Brain microvascular endothelial cell (primary cell): ENCODE measurements around the gene TGOLN2.
A peak's percentile ranks its signal among the peaks of the same experiment; 100 is the strongest.

Source experiments
- DNase-seq: peaks from one replicate; pipeline ENCODE4 v3.0.0-alpha.2; 2020
- H3K27ac ChIP-seq: fragments of 250-450 bp; sonication (Bioruptor Pico); 2 replicates; pipeline ENCODE4 v1.5.1; 2020; ENCODE audit warnings: mild to moderate bottlenecking, moderate library complexity
- H3K27me3 ChIP-seq: fragments of 250-450 bp; sonication (Bioruptor Pico); replicated peaks from 2 replicates; pipeline ENCODE4 v1.5.1; 2020; ENCODE audit warnings: mild to moderate bottlenecking
- H3K36me3 ChIP-seq: fragments of 250-450 bp; sonication (Bioruptor Pico); replicated peaks from 2 replicates; pipeline ENCODE4 v1.5.1; 2020; ENCODE audit warnings: mild to moderate bottlenecking
- H3K4me3 ChIP-seq: 2 replicates; pipeline ENCODE4 v1.5.1; 2011; ENCODE audit warnings: low read depth, mild to moderate bottlenecking, control low read depth, low read length, moderate library complexity
- in situ Hi-C: cut with HindIII; loops from 2 replicates; pipeline ENCODE4 v1.10.0; 2017; ENCODE audit warnings: low sequenced_read_pairs, low pct_ligation_motif_present
- TF ChIP-seq, protein P1 (sequence below): IDR thresholded peaks from 2 replicates; pipeline ENCODE4 v1.5.1; 2011; ENCODE audit warnings: low read depth, mild to moderate bottlenecking, moderate library complexity, low read length, control low read depth, inconsistent platforms; ENCODE audit errors: missing control alignments

The TGOLN2 gene

DNA sequence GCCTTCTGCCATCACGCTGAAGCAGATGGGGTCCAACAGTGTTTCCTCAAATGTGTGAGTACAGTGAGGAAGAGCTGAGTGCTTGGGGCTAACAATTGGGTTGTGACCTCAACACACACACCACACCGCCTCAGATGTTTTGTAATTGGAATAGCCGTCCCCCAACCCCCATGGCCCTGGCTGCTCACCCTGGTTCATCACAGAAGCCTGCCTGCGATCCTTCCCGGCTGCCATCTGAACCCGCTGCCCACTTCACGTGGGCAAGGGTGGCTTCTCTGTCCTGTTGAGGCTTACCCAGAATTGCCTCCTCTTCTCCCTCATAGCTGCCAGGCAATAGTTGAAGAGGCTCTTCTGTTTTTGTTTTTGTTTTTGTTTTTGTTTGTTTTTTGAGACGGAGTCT is 44.1 kb downstream of the TGOLN2 start:
- Histone ChIP-seq H3K4me3 (no peak overlapping the region), H3K27me3 (no peaks in the 10 kb centered on the region), H3K27ac (no peak overlapping the region), H3K36me3 (no peaks in the 10 kb centered on the region)
- no peak for DNase-seq
- in situ Hi-C loops = no loop called here
- TF ChIP-seq, protein P1, sequence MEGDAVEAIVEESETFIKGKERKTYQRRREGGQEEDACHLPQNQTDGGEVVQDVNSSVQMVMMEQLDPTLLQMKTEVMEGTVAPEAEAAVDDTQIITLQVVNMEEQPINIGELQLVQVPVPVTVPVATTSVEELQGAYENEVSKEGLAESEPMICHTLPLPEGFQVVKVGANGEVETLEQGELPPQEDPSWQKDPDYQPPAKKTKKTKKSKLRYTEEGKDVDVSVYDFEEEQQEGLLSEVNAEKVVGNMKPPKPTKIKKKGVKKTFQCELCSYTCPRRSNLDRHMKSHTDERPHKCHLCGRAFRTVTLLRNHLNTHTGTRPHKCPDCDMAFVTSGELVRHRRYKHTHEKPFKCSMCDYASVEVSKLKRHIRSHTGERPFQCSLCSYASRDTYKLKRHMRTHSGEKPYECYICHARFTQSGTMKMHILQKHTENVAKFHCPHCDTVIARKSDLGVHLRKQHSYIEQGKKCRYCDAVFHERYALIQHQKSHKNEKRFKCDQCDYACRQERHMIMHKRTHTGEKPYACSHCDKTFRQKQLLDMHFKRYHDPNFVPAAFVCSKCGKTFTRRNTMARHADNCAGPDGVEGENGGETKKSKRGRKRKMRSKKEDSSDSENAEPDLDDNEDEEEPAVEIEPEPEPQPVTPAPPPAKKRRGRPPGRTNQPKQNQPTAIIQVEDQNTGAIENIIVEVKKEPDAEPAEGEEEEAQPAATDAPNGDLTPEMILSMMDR = no peak

DNA sequence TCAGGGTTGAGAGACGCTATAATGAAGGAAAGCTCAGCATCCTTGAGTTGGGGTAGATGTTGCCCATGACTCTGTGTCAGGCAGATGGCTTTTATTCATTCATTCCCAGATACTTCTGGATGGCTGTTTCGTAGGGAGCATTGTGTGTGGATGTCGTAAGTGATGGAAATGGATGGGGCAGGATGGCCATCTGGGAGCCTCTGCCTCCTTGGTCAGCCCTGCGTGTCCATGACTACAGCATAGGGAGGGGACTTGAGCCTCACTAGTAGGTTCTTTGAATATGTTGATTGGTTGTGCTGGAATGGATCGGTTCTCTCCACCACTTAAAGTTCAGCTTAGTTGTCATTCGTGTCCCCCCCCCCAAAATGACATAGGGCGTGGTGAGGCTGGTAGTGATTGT is 44.9 kb downstream of the TGOLN2 start:
- H3K4me3 ChIP-seq = no peak overlapping the region
- TF ChIP-seq, protein P1 = no peak
- no peak for DNase-seq
- H3K36me3 ChIP-seq = no peaks in the 10 kb centered on the region
- in situ Hi-C loops = no loop called here
- no peaks in the 10 kb centered on the region for H3K27me3 ChIP-seq
- H3K27ac ChIP-seq = no peak overlapping the region

DNA sequence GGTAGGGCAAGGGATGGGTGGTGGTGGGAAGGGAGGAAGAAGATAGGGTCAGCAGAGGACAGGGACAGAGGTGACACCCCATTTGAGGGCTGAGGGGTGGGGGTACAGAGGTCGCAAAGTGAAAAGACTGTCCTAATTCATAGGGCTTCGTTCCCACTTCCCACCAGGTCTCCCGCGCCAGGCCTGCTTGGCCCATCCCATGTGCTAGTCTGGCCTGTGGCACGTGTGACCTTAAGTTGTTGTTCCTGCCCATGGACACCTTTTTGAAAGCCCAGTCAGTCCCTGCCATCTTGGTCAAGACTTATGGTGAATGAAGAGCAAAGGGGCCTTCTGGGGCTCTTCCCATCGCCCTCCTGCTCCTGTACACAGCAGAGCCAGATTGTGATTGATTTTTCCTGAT is 46.2 kb downstream of the TGOLN2 start:
- Histone ChIP-seq H3K27ac (no peak overlapping the region), H3K4me3 (no peak overlapping the region), H3K27me3 (no peaks in the 10 kb centered on the region), H3K36me3 (no peaks in the 10 kb centered on the region)
- in situ Hi-C loops = no loop called here
- TF ChIP-seq, protein P1 = no peak
- no peak for DNase-seq

DNA sequence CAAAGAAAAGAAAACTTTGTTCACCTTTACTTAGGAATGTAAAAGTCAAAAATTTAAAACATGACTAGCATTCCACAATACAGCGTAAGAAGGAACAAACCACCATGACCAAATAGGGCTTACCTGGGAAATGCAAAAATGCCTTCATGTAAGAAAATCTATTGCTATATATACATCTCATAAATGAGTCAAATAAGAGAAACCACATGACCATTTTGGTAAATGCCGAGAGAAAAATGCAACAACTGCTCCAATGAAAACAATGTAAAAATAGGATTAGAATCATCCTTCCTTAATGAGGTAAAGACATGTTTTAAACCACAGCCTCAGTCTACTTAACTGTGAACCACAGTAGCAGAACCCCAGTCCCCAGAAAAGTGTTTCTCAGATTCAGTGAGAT is 49.4 kb downstream of the TGOLN2 start:
- Histone ChIP-seq H3K27ac (no peak overlapping the region), H3K27me3 (no peaks in the 10 kb centered on the region), H3K4me3 (no peak overlapping the region), H3K36me3 (no peaks in the 10 kb centered on the region)
- in situ Hi-C loops = no loop called here
- DNase-seq = peak; percentile 29
- TF ChIP-seq, protein P1 = no peak

DNA sequence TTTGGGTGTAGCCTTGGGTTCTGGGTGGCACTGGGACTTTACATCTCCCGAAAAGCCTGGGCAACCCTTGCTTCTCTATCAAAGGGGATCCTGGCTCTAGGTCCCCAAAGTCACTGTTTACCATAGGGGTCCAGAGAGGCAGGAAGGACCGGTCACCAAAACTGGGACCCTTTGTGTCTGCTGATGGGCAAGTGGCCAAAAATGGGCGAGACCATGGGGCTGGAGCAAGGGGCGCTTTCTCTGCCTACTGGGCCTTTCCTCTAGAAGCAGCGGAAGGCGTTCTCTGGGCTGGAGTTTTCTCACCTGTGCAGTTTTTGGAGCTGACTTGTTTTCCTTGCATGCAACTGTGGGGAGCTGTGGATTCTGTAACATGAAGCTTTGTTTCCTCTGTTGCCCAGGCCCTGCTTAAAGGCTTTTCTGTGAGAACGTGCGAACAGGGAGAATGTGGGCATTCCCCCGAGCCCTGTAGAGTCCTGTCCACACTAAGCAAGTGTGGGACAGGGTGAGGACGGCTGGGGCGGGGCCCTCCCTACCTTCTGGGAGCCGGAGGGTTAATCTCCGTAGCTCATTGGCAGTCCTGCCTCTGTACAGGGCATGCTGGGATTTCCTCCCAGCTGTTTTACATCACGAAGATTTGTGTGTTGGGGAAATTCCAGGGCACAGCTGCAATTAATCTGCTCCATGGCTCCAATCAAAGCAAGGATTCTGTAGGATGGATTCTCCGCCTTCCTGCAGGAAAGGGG is 50.2 kb downstream of the TGOLN2 start:
- Histone ChIP-seq H3K36me3 (no peaks in the 10 kb centered on the region), H3K27me3 (no peaks in the 10 kb centered on the region), H3K27ac (no peak overlapping the region), H3K4me3 (peak overlapping the region; percentile 0)
- in situ Hi-C loops = no loop called here
- peak; percentile 44 for DNase-seq
- TF ChIP-seq, protein P1 = no peak
